ENCODE results near the gene TNFRSF1A. TPM values are rescaled to one million over a fixed set of nuclear protein-coding genes. Genes with fewer than 3 reads are reported as not detected.

The TNFRSF1A gene
- total and polyA plus RNA-seq, 12 donors: 29.4 to 100 (median 39.2) TPM

- 68 to 84% methylated on average over 9 of the region's 9 CpGs for WGBS, 2 donors
- Histone ChIP-seq H3K4me1 (peaks cover 30 to 100% (median 59%) of the 10 kb centered on the region in 9 donors), H3K9me3 (no peaks in the 10 kb centered on the region), H3K4me3 (no peak overlapping the region), H3K36me3 (peaks cover 7 to 83% (median 61%) of the 10 kb centered on the region in 9 donors), H3K27me3 (no peaks in the 10 kb centered on the region), H3K27ac (peak overlapping the region in 7 of 10 donors; percentile 50 to 100 (median 96))
- ATAC-seq (no peak), DNase-seq (no peak)
- no peak for TF ChIP-seq CTCF (IDR thresholded peaks at IDR 0.05)
- intact Hi-C loops (cut with DNase I): loop anchor here in 4 of 10 donors (5.0 to 10.0 kb wide), 3 partner anchors 34 to 202 kb away; partner anchors contain the start of genes GAPDH (in 3 of the 4) and LTBR (in 1 of the 4)
Measured at GRCh38 chr12:6333029-6333428, 8.8 kb downstream of the TNFRSF1A start.

- intact Hi-C loops (cut with DNase I): loop anchor here in 4 of 10 donors (5.0 to 10.0 kb wide), 3 partner anchors 35 to 202 kb away; partner anchors contain the start of genes GAPDH (in 3 of the 4) and LTBR (in 1 of the 4)
- WGBS, 2 donors: 81 to 95% methylated on average over 4 of the region's 4 CpGs
- Histone ChIP-seq H3K36me3 (peaks cover 7 to 83% (median 61%) of the 10 kb centered on the region in 9 donors), H3K4me1 (peaks cover 24 to 100% (median 59%) of the 10 kb centered on the region in 9 donors), H3K27me3 (no peaks in the 10 kb centered on the region), H3K9me3 (no peaks in the 10 kb centered on the region), H3K27ac (peak overlapping the region in 4 of 10 donors; percentile 50 to 100 (median 98)), H3K4me3 (no peak overlapping the region)
- no peak for TF ChIP-seq CTCF (IDR thresholded peaks at IDR 0.05)
- DNase-seq: no peak
- no peak for ATAC-seq
Measured at GRCh38 chr12:6332459-6332858, 9.4 kb downstream of the TNFRSF1A start.

DNA sequence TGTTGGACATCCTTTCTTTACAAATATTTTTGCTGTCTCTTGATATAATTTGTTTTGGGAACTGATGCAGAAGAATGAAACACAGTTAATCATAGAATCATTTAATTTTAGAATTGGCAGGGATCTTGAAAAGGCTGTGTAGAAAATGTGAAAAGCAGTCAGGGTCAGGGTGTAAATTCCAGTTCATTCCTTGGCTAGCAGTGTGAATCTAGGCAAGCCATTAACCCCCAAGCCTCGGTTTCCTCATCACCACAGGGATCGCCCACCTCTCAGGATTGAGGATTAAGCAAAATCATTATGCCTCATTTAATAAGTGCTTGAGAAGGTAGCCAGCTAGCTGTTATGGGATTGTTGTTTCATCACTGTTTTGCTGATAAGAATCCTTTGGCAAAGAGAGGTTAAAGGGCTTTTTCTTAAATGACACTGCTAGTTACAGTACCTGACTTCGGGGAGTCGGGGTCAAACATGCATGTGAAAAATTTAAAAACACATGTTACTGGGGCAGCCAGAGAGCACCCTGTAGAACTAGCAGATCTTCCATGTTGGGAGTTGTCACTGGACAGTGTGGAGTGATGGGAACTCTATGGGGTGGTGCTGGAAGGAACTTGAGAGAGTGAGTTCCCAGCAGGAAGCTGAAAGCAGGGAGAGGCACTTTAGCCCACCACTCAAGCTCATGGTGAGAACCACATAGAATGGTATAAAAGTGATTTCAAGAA, 10.7 kb downstream of the TNFRSF1A start:
- ATAC-seq (no peak), DNase-seq (no peak)
- intact Hi-C loops (cut with DNase I): loop anchor here in 5 of 10 donors (2.0 to 10.0 kb wide), 4 partner anchors 36 to 204 kb away; partner anchors contain the start of genes GAPDH (in 3 of the 5) and LTBR (in 1 of the 5)
- Histone ChIP-seq H3K27ac (peak overlapping the region in 5 of 10 donors; percentile 1 to 55 (median 7)), H3K9me3 (no peaks in the 10 kb centered on the region), H3K36me3 (peaks cover 7 to 92% (median 61%) of the 10 kb centered on the region in 9 donors), H3K4me3 (no peak overlapping the region), H3K27me3 (no peaks in the 10 kb centered on the region), H3K4me1 (peaks cover 28 to 100% (median 59%) of the 10 kb centered on the region in 9 donors)
- no peak for TF ChIP-seq CTCF (IDR thresholded peaks at IDR 0.05)
- 85 to 90% methylated on average over 4 of the region's 4 CpGs for WGBS, 2 donors

GRCh38 chr12:6330192-6330591, 11.7 kb downstream of the TNFRSF1A start:
- no peak overlapping the region for H3K4me3 ChIP-seq
- peaks cover 7 to 99% (median 61%) of the 10 kb centered on the region in 9 donors for H3K36me3 ChIP-seq
- peak overlapping the region in 3 of 10 donors; percentile 2 to 55 (median 7) for H3K27ac ChIP-seq
- ATAC-seq (no peak), DNase-seq (no peak)
- H3K4me1 ChIP-seq: peaks cover 20 to 100% (median 55%) of the 10 kb centered on the region in 9 donors
- intact Hi-C loops (cut with DNase I): loop anchor here in 5 of 10 donors (2.0 to 10.0 kb wide), 4 partner anchors 37 to 205 kb away; partner anchors contain the start of genes GAPDH (in 3 of the 5) and LTBR (in 1 of the 5)
- TF ChIP-seq CTCF (IDR thresholded peaks at IDR 0.05): no peak
- 83 to 89% methylated on average over 5 of the region's 5 CpGs for WGBS, 2 donors
- no peaks in the 10 kb centered on the region for H3K27me3 ChIP-seq
- H3K9me3 ChIP-seq: no peaks in the 10 kb centered on the region

Data from heart right ventricle (tissue), 16 donors.